Omental fat pad (tissue), 4 donors: ENCODE measurements around the gene NAP1L5. TPM values are rescaled to one million over a fixed set of nuclear protein-coding genes. Genes with fewer than 3 reads are reported as not detected.
A peak's percentile ranks its signal among the peaks of the same experiment; 100 is the strongest.

Source experiments
- ATAC-seq: fragments of 150-250 bp; one replicate; pipeline ENCODE4 v1.9.1; 2016; ENCODE audit warnings: mild to moderate bottlenecking, moderate library complexity; ENCODE audit not compliant: low FRiP score
- DNase-seq: peaks from one replicate; pipeline ENCODE4 v3.0.0-alpha.2; 2019; ENCODE audit warnings: low spot score
- CTCF ChIP-seq, 3 donors: fragments of 450-650 bp; IDR thresholded peaks; one replicate each; pipeline ENCODE4 v1.5.1; 2016 to 2017; ENCODE audit warnings: antibody characterized with exemption in 3 of 3, mild to moderate bottlenecking in 3 of 3, moderate library complexity in 2 of 3
- total RNA-seq, 4 donors: library from RNA; depleted of rRNA; stranded (reverse); fragments of >200 nt; gene quantifications; one replicate each; pipeline ENCODE4 v1.1.0, GENCODE V29; 2016

The NAP1L5 gene
- total RNA-seq, 4 donors from 2014 or later: 6.8 to 13.7 (median 8.3) TPM

GRCh38 chr4:88672987-88673386 lies 24.6 kb downstream of the NAP1L5 start:
- no peak for TF ChIP-seq CTCF (IDR thresholded peaks at IDR 0.05)
- DNase-seq (no peak), ATAC-seq (no peak)

- DNase-seq (no peak), ATAC-seq (no peak)
- TF ChIP-seq CTCF (IDR thresholded peaks at IDR 0.05): no peak
Observed at GRCh38 chr4:88661739-88662138, 35.9 kb downstream of the NAP1L5 start.

GRCh38 chr4:88660446-88661294 lies 37.0 kb downstream of the NAP1L5 start:
- ATAC-seq (no peak), DNase-seq (no peak)
- TF ChIP-seq CTCF (IDR thresholded peaks at IDR 0.05): no peak

GRCh38 chr4:88659890-88660208 lies 37.8 kb downstream of the NAP1L5 start:
- TF ChIP-seq CTCF (IDR thresholded peaks at IDR 0.05): no peak
- ATAC-seq: no peak
- DNase-seq: no peak

GRCh38 chr4:88659055-88659889 lies 38.4 kb downstream of the NAP1L5 start:
- DNase-seq: no peak

GRCh38 chr4:88655226-88655625 lies 42.4 kb downstream of the NAP1L5 start:
- no peak for TF ChIP-seq CTCF (IDR thresholded peaks at IDR 0.05)
- no peak for DNase-seq
- ATAC-seq: no peak

More at GRCh38 chr4:88659055-88659889, 38.4 kb downstream of the NAP1L5 start:
- ATAC-seq: peak; percentile 94
- peak in 1 of 3 donors; percentile 14 for TF ChIP-seq CTCF (IDR thresholded peaks at IDR 0.05)
